ENCODE data around the gene KRTAP4-6.

- TF ChIP-seq CTCF (IDR thresholded peaks at IDR 0.05) (no peak), POLR2A (IDR thresholded peaks at IDR 0.05) (no peak)
Observed at GRCh38 chr17:41178843-41179616, 38.7 kb upstream of the KRTAP4-6 start.
